ENCODE results near the gene FBXL13.
"Not testable (repeated sequence)": the region's sequence is repeated elsewhere in the genome, so short reads cannot be mapped to it uniquely, and the experiment has no call there.

Gene FBXL13

GRCh38 chr7:102791367-102791766, 283.2 kb downstream of the FBXL13 start:
- FAIRE-seq; DNase-seq (ENCODE audit: insufficient read length, low spot score): not testable (repeated sequence)

- FAIRE-seq; DNase-seq (ENCODE audit: insufficient read length, low spot score): not testable (repeated sequence)
These were observed 284.1 kb downstream of the FBXL13 start for GRCh38 chr7:102790364-102791100.

GRCh38 chr7:102788770-102789169, 285.8 kb downstream of the FBXL13 start:
- FAIRE-seq; DNase-seq (ENCODE audit: insufficient read length, low spot score): not testable (repeated sequence)

GRCh38 chr7:102780926-102781325, 293.7 kb downstream of the FBXL13 start:
- not testable (repeated sequence) for FAIRE-seq

GRCh38 chr7:102778663-102779062, 295.9 kb downstream of the FBXL13 start:
- not testable (repeated sequence) for FAIRE-seq; DNase-seq (ENCODE audit: insufficient read length, low spot score)

More at GRCh38 chr7:102780926-102781325, 293.7 kb downstream of the FBXL13 start:
- DNase-seq (ENCODE audit: insufficient read length, low spot score): not testable (repeated sequence)

- FAIRE-seq; DNase-seq (ENCODE audit: insufficient read length, low spot score): not testable (repeated sequence)
These were observed 298.4 kb downstream of the FBXL13 start for GRCh38 chr7:102776217-102776616.

GRCh38 chr7:102770467-102770866, 304.1 kb downstream of the FBXL13 start:
- not testable (repeated sequence) for FAIRE-seq; DNase-seq (ENCODE audit: insufficient read length, low spot score)

- DNase-seq (ENCODE audit: insufficient read length, low spot score); FAIRE-seq: not testable (repeated sequence)
These were observed 304.9 kb downstream of the FBXL13 start for GRCh38 chr7:102769657-102770192.

- FAIRE-seq; DNase-seq (ENCODE audit: insufficient read length, low spot score): not testable (repeated sequence)
These were observed 311.2 kb downstream of the FBXL13 start for GRCh38 chr7:102763295-102763905.
